Measurements from ENCODE around the gene TMEM263. TPM values are rescaled to one million over a fixed set of nuclear protein-coding genes. Genes with fewer than 3 reads are reported as not detected.

Gene TMEM263
- total and polyA plus RNA-seq, 2 donors (not counting 3 experiments of a cell fraction or from before 2014, with no cell fraction given): 22.5 to 72.5 TPM

GRCh38 chr12:106913456-106913855 is 42.3 kb upstream of the TMEM263 start:
- ChIA-PET POLR2A (no interaction called here), CTCF (interaction anchor here (0.8 kb wide), 1 partner anchor 12 kb away, joined by 3 read pairs; no protein-coding TSS in a partner anchor)
- dilution Hi-C loops (cut with MboI; ENCODE audit: extremely low pct_ligation_motif_present, low sequenced_read_pairs): no loop called here
- TF ChIP-seq POLR2A (IDR thresholded peaks at IDR 0.05; ENCODE audit: low read depth, low read length): no peak
- TF ChIP-seq MYC (IDR thresholded peaks at IDR 0.05; ENCODE audit: low read depth, low read length): no peak
- no peak for TF ChIP-seq CTCF (IDR thresholded peaks at IDR 0.05; ENCODE audit: extremely low read depth in 1 of 2, insufficient read depth in 1 of 2, low read depth in 1 of 2, low read length in 2 of 2)
- TF ChIP-seq POLR2AphosphoS5 (IDR thresholded peaks at IDR 0.05; ENCODE audit: insufficient read depth, low read depth, low read length): no peak
- no peak for TF ChIP-seq EZH2 (IDR thresholded peaks at IDR 0.05; ENCODE audit: borderline replicate concordance, low read depth, low read length, severe bottlenecking)
- no peak for TF ChIP-seq GATA2 (IDR thresholded peaks at IDR 0.05; ENCODE audit: insufficient read depth, insufficient read length, low read depth, low read length)
- TF ChIP-seq MAX (IDR thresholded peaks at IDR 0.05; ENCODE audit: insufficient read depth, insufficient read length): no peak
- TF ChIP-seq JUN (IDR thresholded peaks at IDR 0.05; ENCODE audit: borderline replicate concordance, insufficient read depth, insufficient read length, low read depth): no peak
- TF ChIP-seq FOS (IDR thresholded peaks at IDR 0.05; ENCODE audit: borderline replicate concordance, insufficient read depth, low read length): no peak
- H3K36me3 ChIP-seq (ENCODE audit: control insufficient read depth in 2 of 2, extremely low read depth in 1 of 2, insufficient read depth in 2 of 2, low read length in 2 of 2): no peaks in the 10 kb centered on the region
- H2AFZ ChIP-seq (ENCODE audit: low read depth, low read length): no peak overlapping the region
- H3K4me3 ChIP-seq (replicated peaks in 1 of 3; ENCODE audit: insufficient read depth in 1 of 3, low read depth in 1 of 3, low read length in 3 of 3): no peak overlapping the region
- H3K27me3 ChIP-seq (ENCODE audit: control insufficient read depth in 2 of 2, insufficient read depth in 2 of 2, low read length in 2 of 2): peaks cover 0 to 1% of the 10 kb centered on the region in 2 experiments
- intact Hi-C loops (cut with micrococcal nuclease): loop anchor here (10.0 kb wide), 1 partner anchor 329 kb away; the partner anchor contains the start of gene RFX4
- BruUV-seq (replicated peaks): no TSS peak
- no peak overlapping the region for H3K9ac ChIP-seq (replicated peaks; ENCODE audit: extremely low read depth, insufficient read depth, low read length)
- FAIRE-seq: no peak
- H4K20me1 ChIP-seq (replicated peaks; ENCODE audit: control insufficient read depth, extremely low read depth, insufficient read depth, low read length): no peaks in the 10 kb centered on the region
- no peaks in the 10 kb centered on the region for H3K9me1 ChIP-seq (replicated peaks; ENCODE audit: control insufficient read depth, extremely low read depth, insufficient read depth, low read length)
- no peaks in the 10 kb centered on the region for H3K9me3 ChIP-seq (replicated peaks; ENCODE audit: control insufficient read depth, insufficient read depth, low read length)
- peaks cover 5% of the 10 kb centered on the region for H3K4me1 ChIP-seq (ENCODE audit: control insufficient read depth, extremely low read depth, insufficient read depth, low read length)
- no peak overlapping the region for H3K27ac ChIP-seq (ENCODE audit: insufficient read depth, low read depth, low read length)
- no peaks in the 10 kb centered on the region for H3K79me2 ChIP-seq (ENCODE audit: control insufficient read depth, insufficient read depth, low read length)
- no peak for DNase-seq (ENCODE audit: low read depth, low spot score)
- no peak overlapping the region for H3K4me2 ChIP-seq (ENCODE audit: insufficient read depth, low read length)
